Cardiac fibroblast (primary cell): ENCODE results near the gene TCP11.

Source experiments
- DNase-seq, 2 donors: peaks; one replicate each; pipeline versions ENCODE4 v3.0.0 to v3.0.0-alpha.2; 2010; ENCODE audit warnings: low read depth in 2 of 2
- H3K4me3 ChIP-seq, 2 donors: replicated peaks in 1 of 2; 1 replicate in 1 of 2; 2 replicates in 1 of 2; pipeline ENCODE4 v1.5.1; 2011; ENCODE audit warnings: low read depth in 2 of 2, low read length in 2 of 2, mild to moderate bottlenecking in 2 of 2, moderate library complexity in 1 of 2
- CTCF ChIP-seq: IDR thresholded peaks from one replicate; pipeline ENCODE4 v1.5.1; 2011; ENCODE audit warnings: low read depth, mild to moderate bottlenecking, low read length, inconsistent platforms

Gene TCP11

DNA sequence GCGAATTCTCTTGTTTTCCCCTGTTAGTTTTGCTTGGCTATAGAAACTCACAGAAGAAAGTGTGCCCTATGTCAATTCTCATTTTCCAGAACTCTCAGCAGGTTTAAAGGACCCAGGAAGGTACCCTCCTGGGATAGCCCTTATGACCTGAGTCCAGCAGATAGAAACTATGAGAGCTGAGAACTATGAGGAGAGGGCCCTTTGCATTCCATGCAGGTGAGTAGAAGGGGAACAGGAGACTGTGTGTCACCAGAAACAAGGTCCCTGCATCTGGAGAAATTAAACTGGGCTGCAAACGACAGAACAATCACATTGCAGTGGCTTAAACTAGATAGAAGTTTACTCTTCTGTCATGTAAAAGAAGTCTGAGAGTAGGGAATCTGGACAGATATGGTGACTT lies 36.9 kb upstream of the TCP11 start:
- no peak for DNase-seq
- no peak for TF ChIP-seq CTCF
- no peak overlapping the region for H3K4me3 ChIP-seq

GRCh38 chr6:35177596-35177995 lies 36.5 kb upstream of the TCP11 start:
- H3K4me3 ChIP-seq = no peak overlapping the region
- peak in 1 of 2 donors; percentile 55 for DNase-seq
- no peak for TF ChIP-seq CTCF

- TF ChIP-seq CTCF = no peak
- no peak overlapping the region for H3K4me3 ChIP-seq
Observed at GRCh38 chr6:35177157-35177556, 36.0 kb upstream of the TCP11 start.

GRCh38 chr6:35176301-35177024 lies 35.3 kb upstream of the TCP11 start:
- H3K4me3 ChIP-seq = no peak overlapping the region
- no peak for TF ChIP-seq CTCF
- DNase-seq = no peak

More at GRCh38 chr6:35177157-35177556, 36.0 kb upstream of the TCP11 start:
- DNase-seq = peak in 1 of 2 donors; percentile 42

DNA sequence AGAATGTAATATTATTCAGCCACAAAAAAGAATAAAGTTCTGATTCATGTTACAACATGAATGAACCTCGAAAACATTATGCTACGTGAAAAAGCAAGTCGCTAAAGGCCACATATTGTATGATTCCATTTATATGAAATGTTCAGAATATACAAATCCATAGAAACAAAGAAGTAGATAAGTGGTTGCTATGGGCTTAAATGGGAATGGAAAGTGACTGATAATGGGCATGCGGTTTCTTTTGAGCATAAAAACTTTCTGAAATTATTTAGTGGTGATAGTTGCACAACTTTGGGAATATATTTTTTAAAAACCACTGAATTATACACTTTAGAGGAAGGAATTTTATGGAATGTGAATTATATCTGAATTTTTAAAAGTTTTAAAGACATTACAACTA lies 33.4 kb upstream of the TCP11 start:
- DNase-seq = no peak
- no peak overlapping the region for H3K4me3 ChIP-seq
- TF ChIP-seq CTCF = no peak

- H3K4me3 ChIP-seq = no peak overlapping the region
Observed at GRCh38 chr6:35174088-35174434, 32.9 kb upstream of the TCP11 start.

More at GRCh38 chr6:35174088-35174434, 32.9 kb upstream of the TCP11 start:
- no peak for DNase-seq
- TF ChIP-seq CTCF = no peak
